Measurements from ENCODE around the gene TNIK. TPM values are rescaled to one million over a fixed set of nuclear protein-coding genes. Genes with fewer than 3 reads are reported as not detected.
A peak's percentile ranks its signal among the peaks of the same experiment; 100 is the strongest.

Gene TNIK
- total RNA-seq, 4 donors from 2014 or later, result 30.3 to 39.0 (median 36.8) TPM

DNA sequence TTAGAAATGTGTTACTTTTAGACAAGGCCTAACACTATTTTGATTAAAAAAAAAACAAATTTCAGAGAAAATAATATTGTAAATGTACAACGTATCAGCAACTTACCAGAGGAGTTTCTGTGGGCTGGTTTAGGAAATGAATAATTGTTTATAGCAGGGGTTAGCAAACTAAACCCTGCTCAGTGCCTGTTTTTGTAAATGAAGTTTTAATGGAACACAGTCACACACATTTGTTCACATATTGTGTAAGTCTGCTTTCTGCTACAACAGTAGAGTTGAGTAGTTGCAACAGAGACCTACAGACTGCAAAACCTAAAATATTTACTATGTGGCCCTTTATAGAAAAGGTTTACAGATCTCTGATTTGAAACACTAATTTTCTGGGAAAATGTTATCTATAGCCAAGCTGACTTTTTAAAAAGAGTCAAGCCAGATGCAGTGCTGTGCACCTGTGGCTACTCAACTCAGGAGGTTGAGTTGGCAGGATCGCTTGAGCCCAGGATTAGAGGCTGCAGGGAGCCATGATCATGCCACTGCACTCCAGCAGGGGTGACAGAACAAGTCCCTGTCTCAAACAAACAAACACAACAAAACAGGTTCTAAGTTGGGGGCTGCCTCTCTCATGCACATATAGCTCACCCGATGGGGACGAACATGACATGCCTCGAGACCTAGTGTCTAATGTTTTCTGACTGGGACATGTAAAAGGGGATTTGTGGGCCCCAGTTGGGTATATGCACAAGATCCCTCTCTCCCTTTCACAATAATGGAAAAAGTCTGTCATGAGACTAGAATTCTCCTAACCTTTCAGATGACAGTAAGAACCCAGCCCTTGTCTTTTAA, 182.5 kb downstream of the TNIK start:
- H3K27ac ChIP-seq (replicated peaks in 1 of 4), result peak overlapping the region in 2 of 4 donors; percentile 12 to 24
- WGBS, result 70% methylated on average over 5 of the region's 5 CpGs
- intact Hi-C loops (cut with DNase I), result no loop called here

DNA sequence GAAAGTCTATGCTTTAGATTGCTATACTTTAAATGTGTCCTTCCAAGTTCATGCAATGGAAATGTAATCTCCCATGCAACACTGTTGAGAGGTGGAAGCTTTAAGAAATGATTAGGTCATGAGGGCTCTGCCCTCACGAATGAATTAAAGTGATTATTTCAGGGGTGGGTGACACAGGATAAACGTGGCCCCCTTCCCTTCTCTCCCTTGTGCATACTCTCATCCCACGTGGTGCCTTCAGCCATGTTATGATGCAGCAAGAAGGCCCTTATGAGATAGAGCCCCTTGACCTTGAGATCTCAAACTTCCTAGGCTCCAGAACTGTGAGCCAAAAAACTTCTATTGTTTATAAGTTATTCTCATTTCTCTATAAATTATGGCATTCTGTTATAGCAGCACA, 183.3 kb downstream of the TNIK start:
- peaks cover 6 to 31% (median 28%) of the 10 kb centered on the region in 4 donors for H3K4me1 ChIP-seq
- WGBS, result 66% methylated on average over 3 of the region's 3 CpGs
- peak overlapping the region in 1 of 4 donors; percentile 12 for H3K27ac ChIP-seq (replicated peaks in 1 of 4)
- H3K27me3 ChIP-seq, result no peaks in the 10 kb centered on the region
- no peak overlapping the region for H3K4me3 ChIP-seq
- no peak for DNase-seq (ENCODE audit: extremely low spot score)
- H3K9me3 ChIP-seq, result no peaks in the 10 kb centered on the region
- intact Hi-C loops (cut with DNase I), result no loop called here
- H3K36me3 ChIP-seq, result no peaks in the 10 kb centered on the region
- TF ChIP-seq, protein P1, sequence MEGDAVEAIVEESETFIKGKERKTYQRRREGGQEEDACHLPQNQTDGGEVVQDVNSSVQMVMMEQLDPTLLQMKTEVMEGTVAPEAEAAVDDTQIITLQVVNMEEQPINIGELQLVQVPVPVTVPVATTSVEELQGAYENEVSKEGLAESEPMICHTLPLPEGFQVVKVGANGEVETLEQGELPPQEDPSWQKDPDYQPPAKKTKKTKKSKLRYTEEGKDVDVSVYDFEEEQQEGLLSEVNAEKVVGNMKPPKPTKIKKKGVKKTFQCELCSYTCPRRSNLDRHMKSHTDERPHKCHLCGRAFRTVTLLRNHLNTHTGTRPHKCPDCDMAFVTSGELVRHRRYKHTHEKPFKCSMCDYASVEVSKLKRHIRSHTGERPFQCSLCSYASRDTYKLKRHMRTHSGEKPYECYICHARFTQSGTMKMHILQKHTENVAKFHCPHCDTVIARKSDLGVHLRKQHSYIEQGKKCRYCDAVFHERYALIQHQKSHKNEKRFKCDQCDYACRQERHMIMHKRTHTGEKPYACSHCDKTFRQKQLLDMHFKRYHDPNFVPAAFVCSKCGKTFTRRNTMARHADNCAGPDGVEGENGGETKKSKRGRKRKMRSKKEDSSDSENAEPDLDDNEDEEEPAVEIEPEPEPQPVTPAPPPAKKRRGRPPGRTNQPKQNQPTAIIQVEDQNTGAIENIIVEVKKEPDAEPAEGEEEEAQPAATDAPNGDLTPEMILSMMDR (IDR thresholded peaks at IDR 0.05), result no peak
- TF ChIP-seq POLR2AphosphoS5 (IDR thresholded peaks at IDR 0.05), result no peak
- no peak for TF ChIP-seq POLR2A (IDR thresholded peaks at IDR 0.05; ENCODE audit: low read depth)
- no peak for TF ChIP-seq EP300 (IDR thresholded peaks at IDR 0.05)

More for the DNA sequence above, 182.5 kb downstream of the TNIK start:
- TF ChIP-seq EP300 (IDR thresholded peaks at IDR 0.05) (no peak), POLR2AphosphoS5 (IDR thresholded peaks at IDR 0.05) (no peak), POLR2A (IDR thresholded peaks at IDR 0.05; ENCODE audit: low read depth) (no peak)
- TF ChIP-seq, protein P1 (IDR thresholded peaks at IDR 0.05), result no peak
- no peaks in the 10 kb centered on the region for H3K36me3 ChIP-seq
- no peaks in the 10 kb centered on the region for H3K27me3 ChIP-seq
- no peak overlapping the region for H3K4me3 ChIP-seq
- DNase-seq (ENCODE audit: extremely low spot score), result no peak
- no peaks in the 10 kb centered on the region for H3K9me3 ChIP-seq
- H3K4me1 ChIP-seq, result peaks cover 8 to 38% (median 36%) of the 10 kb centered on the region in 4 donors

DNA sequence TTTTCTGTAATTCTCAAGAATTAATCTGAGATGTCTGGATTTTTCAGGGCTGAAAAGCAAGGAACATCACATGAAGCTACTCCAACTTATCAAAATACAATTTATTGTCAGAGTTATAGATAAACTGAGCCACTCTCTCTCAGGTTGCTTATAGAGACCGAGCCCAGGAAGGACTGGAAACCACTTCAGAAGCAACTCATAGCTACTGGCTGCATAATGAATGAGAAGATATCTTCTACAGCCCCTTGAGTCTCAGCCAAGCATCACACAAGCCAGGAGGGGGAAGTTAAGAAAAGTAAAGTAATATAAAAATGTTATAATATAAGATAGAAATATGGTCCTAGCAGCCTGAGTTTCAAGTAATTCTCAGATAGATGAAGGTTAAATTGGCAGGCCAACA, 186.0 kb downstream of the TNIK start:
- Histone ChIP-seq H3K9me3 (no peaks in the 10 kb centered on the region), H3K4me3 (no peak overlapping the region), H3K27ac (replicated peaks in 1 of 4) (no peak overlapping the region), H3K36me3 (no peaks in the 10 kb centered on the region), H3K27me3 (no peaks in the 10 kb centered on the region), H3K4me1 (peaks cover 4 to 39% (median 38%) of the 10 kb centered on the region in 4 donors)
- intact Hi-C loops (cut with DNase I), result no loop called here
- WGBS, result 88% methylated on average over 1 of the region's 1 CpG
- no peak for DNase-seq (ENCODE audit: extremely low spot score)
- no peak for TF ChIP-seq POLR2AphosphoS5 (IDR thresholded peaks at IDR 0.05)
- TF ChIP-seq, protein P1 (IDR thresholded peaks at IDR 0.05), result no peak

DNA sequence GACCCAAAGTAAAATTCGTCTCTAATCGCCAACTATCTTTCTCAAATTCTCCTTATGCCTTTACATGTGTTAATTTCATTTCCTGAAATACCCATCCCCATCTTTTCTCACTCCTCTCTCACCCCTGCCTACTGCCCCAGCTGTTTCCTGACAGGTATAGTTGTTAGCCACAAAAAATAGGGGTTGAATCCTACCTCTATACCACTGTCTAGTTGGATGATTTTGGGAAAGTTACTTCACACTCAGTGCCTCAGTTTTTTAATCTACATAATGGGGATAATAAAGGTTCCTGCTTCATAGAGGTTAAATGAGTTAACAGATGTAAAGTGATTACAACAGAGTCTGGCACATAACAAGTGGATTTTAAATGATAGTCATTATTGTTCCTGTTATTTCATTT, 189.7 kb downstream of the TNIK start:
- 83% methylated on average over 2 of the region's 2 CpGs for WGBS
- no peak for DNase-seq (ENCODE audit: extremely low spot score)
- intact Hi-C loops (cut with DNase I), result no loop called here
- TF ChIP-seq POLR2A (IDR thresholded peaks at IDR 0.05; ENCODE audit: low read depth) (no peak), EP300 (IDR thresholded peaks at IDR 0.05) (no peak), POLR2AphosphoS5 (IDR thresholded peaks at IDR 0.05) (no peak)
- TF ChIP-seq, protein P1 (IDR thresholded peaks at IDR 0.05), result no peak
- no peak overlapping the region for H3K27ac ChIP-seq (replicated peaks in 1 of 4)
- H3K27me3 ChIP-seq, result no peaks in the 10 kb centered on the region
- no peak overlapping the region for H3K4me3 ChIP-seq
- peaks cover 23 to 53% (median 43%) of the 10 kb centered on the region in 4 donors for H3K4me1 ChIP-seq
- H3K36me3 ChIP-seq, result no peaks in the 10 kb centered on the region
- no peaks in the 10 kb centered on the region for H3K9me3 ChIP-seq

All from esophagus muscularis mucosa (tissue), 4 donors.